K562 (cell line): ENCODE measurements around the gene PCBP3. TPM values are rescaled to one million over a fixed set of nuclear protein-coding genes. Genes with fewer than 3 reads are reported as not detected.

ENCODE experiments used
- ATAC-seq: fragments of 200-7000 bp; cut with Tn5 transposase; 3 replicates; pipeline ENCODE4 v1.9.1; 2020; ENCODE audit warnings: moderate library complexity
- BruUV-seq: library from RNA; stranded (reverse); fragments of 400-500 nt; replicated peaks from 2 replicates; lab custom pipeline; 2021; lab: Mats Ljungman, UMichigan
- CTCF ChIA-PET: fragments of 300-600 bp; formaldehyde crosslinking; extraction: SDS; loops from one replicate; lab custom pipeline; 2021; ENCODE audit warnings: low intra/inter-chr PET ratio; lab: Yijun Ruan, JAX
- POLR2A ChIA-PET: fragments of 300-600, 350-650 bp; sonication (Branson Sonifier 250); formaldehyde crosslinking; extraction: SDS; loops from one replicate; lab custom pipeline; 2021; ENCODE audit warnings: antibody characterized with exemption, inconsistent platforms; lab: Yijun Ruan, JAX
- DNase-seq, 4 experiments: peaks; one replicate each; pipeline versions ENCODE4 v3.0.0 to v3.0.0-alpha.2; 2011 to 2018; ENCODE audit warnings: low spot score in 3 of 4, mixed read lengths in 3 of 4; ENCODE audit errors: extremely low read depth in 1 of 4
- FAIRE-seq: peaks from 2 replicates; lab custom pipeline; 2011; peaks lifted over from hg19 to GRCh38; lab: Jason Lieb, UNC
- H2AFZ ChIP-seq: 2 replicates; pipeline ENCODE4 v1.6.0; 2011; ENCODE audit warnings: low read depth, low read length, control low read depth, inconsistent platforms
- H3K27ac ChIP-seq: fragments of 200-600 bp; 3 replicates; pipeline ENCODE4 v1.8.0; 2011; ENCODE audit warnings: low read depth, mild to moderate bottlenecking, control low read depth, inconsistent platforms, low read length, moderate library complexity, mixed read lengths; ENCODE audit errors: extremely low read depth
- H3K27me3 ChIP-seq, 2 experiments: fragments of 300-600 bp in 1 of 2; 2 replicates in 1 of 2; 3 replicates in 1 of 2; pipeline versions ENCODE4 v1.6.0 to v1.8.0; 2011; ENCODE audit warnings: inconsistent platforms in 2 of 2, low read length in 2 of 2, mild to moderate bottlenecking in 1 of 2, mixed read lengths in 1 of 2, moderate library complexity in 1 of 2; ENCODE audit not compliant: control insufficient read depth in 2 of 2, insufficient read depth in 2 of 2
- H3K36me3 ChIP-seq: fragments of 300-600 bp; 3 replicates; pipeline ENCODE4 v1.8.0; 2011; ENCODE audit warnings: mild to moderate bottlenecking, low read length, inconsistent platforms; ENCODE audit not compliant: control insufficient read depth, insufficient read depth
- H3K4me1 ChIP-seq, 2 experiments: fragments of 200-600 bp in 1 of 2; replicated peaks in 1 of 2; 2 replicates in 1 of 2; 3 replicates in 1 of 2; pipeline versions ENCODE4 v1.5.1 to v1.8.0; 2011; ENCODE audit warnings: inconsistent platforms in 2 of 2, low read length in 2 of 2, mild to moderate bottlenecking in 1 of 2, mixed read lengths in 1 of 2, moderate library complexity in 1 of 2; ENCODE audit not compliant: control insufficient read depth in 2 of 2, insufficient read depth in 2 of 2
- H3K4me2 ChIP-seq: 2 replicates; pipeline ENCODE4 v1.6.1; 2011; ENCODE audit warnings: low read length, control low read depth, inconsistent platforms, mixed read lengths; ENCODE audit not compliant: insufficient read depth
- H3K4me3 ChIP-seq: fragments of 200-600 bp; sonication (generic), shearing (Covaris generic); 2 replicates; pipeline ENCODE4 v1.5.1; 2016; ENCODE audit warnings: control low read depth, inconsistent platforms
- H3K79me2 ChIP-seq: fragments of 200-600 bp; 3 replicates; pipeline ENCODE4 v1.8.0; 2011; ENCODE audit warnings: low read length, inconsistent platforms; ENCODE audit not compliant: control insufficient read depth, insufficient read depth
- H3K9ac ChIP-seq, 2 experiments: 2 replicates each; pipeline versions ENCODE4 v1.6.0 to v1.6.1; 2011; ENCODE audit warnings: low read depth in 2 of 2, low read length in 2 of 2, control low read depth in 1 of 2, inconsistent platforms in 1 of 2, mild to moderate bottlenecking in 1 of 2, mixed read lengths in 1 of 2; ENCODE audit not compliant: insufficient read depth in 1 of 2
- H3K9me1 ChIP-seq: one replicate; pipeline ENCODE4 v1.6.0; 2011; ENCODE audit warnings: inconsistent platforms, mild to moderate bottlenecking, low read length, moderate library complexity; ENCODE audit not compliant: control insufficient read depth, insufficient read depth
- H3K9me3 ChIP-seq: replicated peaks from 2 replicates; pipeline ENCODE4 v1.5.1; 2011; ENCODE audit warnings: low read depth, low read length, inconsistent platforms; ENCODE audit not compliant: control insufficient read depth, insufficient read depth
- H4K20me1 ChIP-seq: replicated peaks from 2 replicates; pipeline ENCODE4 v1.6.1; 2011; ENCODE audit warnings: low read length, inconsistent platforms, mixed read lengths; ENCODE audit not compliant: control insufficient read depth, insufficient read depth
- DDX20 ChIP-seq: fragments of 450-650 bp; IDR thresholded peaks from 2 replicates; pipeline ENCODE4 v1.6.1; 2016; ENCODE audit warnings: missing genetic modification characterization, low read depth, mild to moderate bottlenecking, missing compliant biosample characterization, moderate library complexity
- E2F4 ChIP-seq: sonication (generic); formaldehyde crosslinking; IDR thresholded peaks from 2 replicates; pipeline ENCODE4 v1.8.0; 2022; ENCODE audit warnings: mild to moderate bottlenecking, low read depth, missing genetic modification reagents
- E2F5 ChIP-seq: sonication (generic); formaldehyde crosslinking; IDR thresholded peaks from 2 replicates; pipeline ENCODE4 v1.8.0; 2022; ENCODE audit warnings: mild to moderate bottlenecking, missing genetic modification reagents
- ZBTB12 ChIP-seq: fragments of 250-450 bp; sonication (Bioruptor Pico); IDR thresholded peaks from 2 replicates; pipeline ENCODE4 v1.4.0; 2020
- ZEB2 ChIP-seq: fragments of 450-650 bp; IDR thresholded peaks from 2 replicates; pipeline ENCODE4 v1.6.1; 2016
- ZNF280B ChIP-seq: fragments of 250-450 bp; sonication (Bioruptor Pico); IDR thresholded peaks from 2 replicates; pipeline ENCODE4 v1.5.1; 2021; ENCODE audit warnings: mild to moderate bottlenecking
- ZNF436 ChIP-seq: fragments of 250-450, 450-650 bp; sonication (Bioruptor Pico); formaldehyde crosslinking; IDR thresholded peaks from 2 replicates; pipeline ENCODE4 v1.7.0; 2020; ENCODE audit warnings: mild to moderate bottlenecking
- ZNF592 ChIP-seq: fragments of 450-650 bp; IDR thresholded peaks from 2 replicates; pipeline ENCODE4 v1.6.1; 2017; ENCODE audit warnings: antibody characterized with exemption, mild to moderate bottlenecking
- WGBS: fragments of 100-300 bp; shearing (Covaris generic); methylation state at CpG from one replicate; pipeline ENCODE4 v1.1.6; 2016; ENCODE audit warnings: low coverage, mixed read lengths; ENCODE audit not compliant: insufficient coverage; ENCODE audit errors: missing lambda C conversion rate; 5-methylcytosine and 5-hydroxymethylcytosine counted together
- in situ Hi-C: fragments of 300-500 bp; cut with MboI; formaldehyde crosslinking; loops from 4 replicates; pipeline ENCODE4 v1.15.0; 2018; ENCODE audit warnings: inconsistent platforms, mixed read lengths
- intact Hi-C: fragments of 100-400 bp; cut with micrococcal nuclease; formaldehyde crosslinking; loops from 2 replicates; pipeline ENCODE4 v1.14.2; 2022
- polyA plus RNA-seq, 8 experiments: library from polyadenylated mRNA; depleted of rRNA in 4 of 8; stranded (reverse) in 5 of 8; unstranded in 3 of 8; fragments of >200 nt; fragmentation: Nextera tagmentation in 2 of 8; fragmentation: Illumina TruSeq in 1 of 8; extraction: Ambion mirVana in 2 of 8; extraction: Trizol in 1 of 8; gene quantifications; 2 replicates each; pipeline versions ENCODE4 v1.2.1 to v1.2.3, GENCODE V29; 2011 to 2014; ENCODE audit warnings: inconsistent platforms in 1 of 8, missing spikeins in 1 of 8
- total RNA-seq, 7 experiments: library from RNA; depleted of rRNA in 6 of 7; stranded (reverse); fragments of >200 nt in 6 of 7; fragmentation: Illumina TruSeq in 2 of 7; extraction: Trizol in 2 of 7; gene quantifications; 2 replicates each; pipeline versions ENCODE4 v1.2.1 to v1.2.3, GENCODE V29; 2011 to 2021; ENCODE audit warnings: low replicate concordance in 1 of 7

The PCBP3 gene
- total and polyA plus RNA-seq, 9 of the 15 experiments (the other 6 are each of a cell fraction or from before 2014, with no cell fraction given): 0.18 TPM; not detected in 8

- H3K79me2 ChIP-seq: no peaks in the 10 kb centered on the region
- H3K9me1 ChIP-seq: no peaks in the 10 kb centered on the region
- in situ Hi-C loops (no loop called here), intact Hi-C loops (no loop called here)
- no peak overlapping the region for H3K4me3 ChIP-seq
- BruUV-seq: no TSS peak
- CTCF ChIA-PET: no interaction called here
- no peak overlapping the region; a peak in 1 of 4 replicates for H3K9ac ChIP-seq
- DNase-seq: no peak
- no peak overlapping the region for H3K4me2 ChIP-seq
- no peak for FAIRE-seq
- H2AFZ ChIP-seq: no peak overlapping the region
- POLR2A ChIA-PET: interaction anchor here (0.8 kb wide), 1 partner anchor 11 kb away, joined by 3 read pairs; no protein-coding TSS in a partner anchor
- no peaks in the 10 kb centered on the region for H3K4me1 ChIP-seq
- no peaks in the 10 kb centered on the region for H3K9me3 ChIP-seq
- no peak overlapping the region for H3K27ac ChIP-seq
- H3K36me3 ChIP-seq: no peaks in the 10 kb centered on the region
- no peak for ATAC-seq
- no peaks in the 10 kb centered on the region; the same call in 1 of the 2 replicates for H4K20me1 ChIP-seq
- WGBS: under 1% methylated on average over 31 of the region's 31 CpGs
- peaks cover 38 to 45% of the 10 kb centered on the region in 2 experiments for H3K27me3 ChIP-seq
- TF ChIP-seq E2F4 (CRISPR knock-in tag): no peak
- TF ChIP-seq ZNF436 (CRISPR knock-in tag): no peak
- TF ChIP-seq ZEB2: no peak
- TF ChIP-seq DDX20 (tag): no peak
- TF ChIP-seq E2F5 (CRISPR knock-in tag): no peak
- no peak for TF ChIP-seq ZNF280B (CRISPR knock-in tag)
- TF ChIP-seq ZBTB12: no peak
- TF ChIP-seq ZNF592: no peak
Observed at GRCh38 chr21:45629046-45629981, 14.2 kb upstream of the PCBP3 start.
